Smooth muscle cell (in vitro differentiated cells): Measurements from ENCODE around the gene INSRR. TPM values are rescaled to one million over a fixed set of nuclear protein-coding genes. Genes with fewer than 3 reads are reported as not detected.

ENCODE experiments used
- DNase-seq: peaks from one replicate; lab custom pipeline; 2025; ENCODE audit not compliant: unreplicated experiment; lab: John Stamatoyannopoulos, UW
- H2AFZ ChIP-seq: fragments of 200-600 bp; sonication (generic); 2 replicates; pipeline ENCODE4 v1.6.0; 2016; ENCODE audit warnings: antibody characterized with exemption, low read depth, mild to moderate bottlenecking
- H3F3A ChIP-seq: fragments of 200-600 bp; sonication (generic); 2 replicates; pipeline ENCODE4 v1.6.0; 2017; ENCODE audit warnings: antibody characterized with exemption, low read depth
- H3K27ac ChIP-seq: fragments of 200-600 bp; sonication (generic); 2 replicates; pipeline ENCODE4 v1.5.1; 2016; ENCODE audit warnings: low read depth, mild to moderate bottlenecking
- H3K27me3 ChIP-seq: fragments of 200-600 bp; sonication (generic); 2 replicates; pipeline ENCODE4 v1.6.1; 2016; ENCODE audit warnings: low read depth, mild to moderate bottlenecking
- H3K36me3 ChIP-seq: fragments of 200-600 bp; sonication (generic); 2 replicates; pipeline ENCODE4 v1.5.1; 2016; ENCODE audit warnings: low read depth
- H3K4me1 ChIP-seq: fragments of 200-600 bp; sonication (generic); 2 replicates; pipeline ENCODE4 v1.5.1; 2016; ENCODE audit warnings: low read depth
- H3K4me2 ChIP-seq: fragments of 200-600 bp; sonication (generic); 2 replicates; pipeline ENCODE4 v1.6.0; 2016; ENCODE audit warnings: mild to moderate bottlenecking
- H3K4me3 ChIP-seq: fragments of 200-600 bp; sonication (generic); 2 replicates; pipeline ENCODE4 v1.5.1; 2016; ENCODE audit warnings: mild to moderate bottlenecking
- H3K79me2 ChIP-seq: fragments of 200-600 bp; sonication (generic); 2 replicates; pipeline ENCODE4 v1.6.0; 2016; ENCODE audit warnings: low read depth, mild to moderate bottlenecking
- H3K9ac ChIP-seq: fragments of 200-600 bp; sonication (generic); 2 replicates; pipeline ENCODE4 v1.6.0; 2016; ENCODE audit warnings: low read depth
- H3K9me3 ChIP-seq: fragments of 200-600 bp; sonication (generic); replicated peaks from 2 replicates; pipeline ENCODE4 v1.5.1; 2016; ENCODE audit warnings: low read depth
- H4K20me1 ChIP-seq: fragments of 200-600 bp; sonication (generic); 2 replicates; pipeline ENCODE4 v1.6.0; 2016; ENCODE audit warnings: low read depth
- WGBS: methylation state at CpG from one replicate; pipeline ENCODE4 v1.1.7; 2016; ENCODE audit warnings: low lambda C conversion rate; 5-methylcytosine and 5-hydroxymethylcytosine counted together
- polyA plus RNA-seq: library from polyadenylated mRNA; unstranded; fragments of >200 nt; fragmentation: Nextera tagmentation; extraction: Ambion mirVana; gene quantifications from 2 replicates; pipeline ENCODE4 v1.2.1, GENCODE V29; 2016
- total RNA-seq: library from RNA; depleted of rRNA; stranded (reverse); fragments of >200 nt; gene quantifications from 2 replicates; pipeline ENCODE4 v1.2.3, GENCODE V29; 2014
- TF ChIP-seq, protein P1 (sequence below): fragments of 200-600 bp; sonication (generic); IDR thresholded peaks from 2 replicates; pipeline ENCODE4 v1.5.1; 2017; ENCODE audit warnings: borderline replicate concordance, mild to moderate bottlenecking, antibody characterized with exemption; ENCODE audit not compliant: insufficient read depth, poor library complexity, severe bottlenecking

The INSRR gene
- total and polyA plus RNA-seq, 2 experiments from 2014 or later, result 0.36 to 0.45 TPM

DNA sequence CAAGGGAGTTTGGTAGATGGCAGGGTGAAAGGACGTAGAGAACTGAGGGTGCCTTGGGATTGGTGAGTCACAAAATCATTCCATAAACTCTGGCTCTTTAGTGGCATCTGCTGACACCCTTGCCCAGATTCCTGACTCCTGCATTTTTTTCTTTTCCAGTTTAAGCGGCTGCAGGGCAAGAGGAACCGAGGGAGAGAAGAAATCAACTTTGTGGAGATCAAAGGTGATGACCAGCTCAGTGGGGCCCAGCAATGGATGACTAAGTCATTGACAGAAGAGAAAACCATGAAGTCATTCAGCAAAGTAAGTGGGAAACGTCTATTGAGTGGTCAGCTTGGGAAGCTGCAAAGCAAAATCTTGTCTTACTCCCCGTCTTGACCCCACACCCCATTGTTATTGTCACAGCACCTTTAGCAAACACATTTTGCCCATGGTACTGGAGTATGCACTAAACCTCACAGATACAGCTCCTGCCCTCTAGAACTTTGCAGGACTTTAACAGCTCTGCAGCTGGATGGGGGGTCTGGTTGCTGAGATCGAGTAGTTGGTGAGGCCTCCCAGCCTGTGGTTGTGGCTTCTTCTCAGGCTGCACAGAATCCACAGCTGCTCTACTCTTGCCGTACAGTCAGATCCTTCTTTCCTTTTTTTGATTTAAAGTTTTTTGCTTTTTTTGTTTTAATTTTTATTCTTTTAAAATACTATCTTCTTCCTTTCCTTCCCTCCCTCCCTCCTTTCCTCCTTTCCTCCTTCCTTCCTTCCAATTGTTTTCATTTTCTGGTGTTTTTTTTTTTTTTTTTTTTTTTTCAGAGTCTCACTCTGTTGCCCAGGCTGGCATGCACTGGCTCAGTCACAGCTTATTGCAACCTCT lies 64.2 kb downstream of the INSRR start:
- Histone ChIP-seq H3K36me3 (peaks cover 6% of the 10 kb centered on the region), H3K4me1 (no peaks in the 10 kb centered on the region), H3K9me3 (no peaks in the 10 kb centered on the region), H3F3A (peaks cover 60% of the 10 kb centered on the region), H3K27ac (no peak overlapping the region), H2AFZ (no peak overlapping the region), H3K4me2 (no peak overlapping the region), H3K9ac (no peak overlapping the region), H3K27me3 (no peaks in the 10 kb centered on the region), H3K79me2 (peaks cover 12% of the 10 kb centered on the region), H3K4me3 (no peak overlapping the region), H4K20me1 (peaks cover 98% of the 10 kb centered on the region)
- 48% methylated on average over 7 of the region's 7 CpGs for WGBS
- DNase-seq, result no peak
- TF ChIP-seq, protein P1, sequence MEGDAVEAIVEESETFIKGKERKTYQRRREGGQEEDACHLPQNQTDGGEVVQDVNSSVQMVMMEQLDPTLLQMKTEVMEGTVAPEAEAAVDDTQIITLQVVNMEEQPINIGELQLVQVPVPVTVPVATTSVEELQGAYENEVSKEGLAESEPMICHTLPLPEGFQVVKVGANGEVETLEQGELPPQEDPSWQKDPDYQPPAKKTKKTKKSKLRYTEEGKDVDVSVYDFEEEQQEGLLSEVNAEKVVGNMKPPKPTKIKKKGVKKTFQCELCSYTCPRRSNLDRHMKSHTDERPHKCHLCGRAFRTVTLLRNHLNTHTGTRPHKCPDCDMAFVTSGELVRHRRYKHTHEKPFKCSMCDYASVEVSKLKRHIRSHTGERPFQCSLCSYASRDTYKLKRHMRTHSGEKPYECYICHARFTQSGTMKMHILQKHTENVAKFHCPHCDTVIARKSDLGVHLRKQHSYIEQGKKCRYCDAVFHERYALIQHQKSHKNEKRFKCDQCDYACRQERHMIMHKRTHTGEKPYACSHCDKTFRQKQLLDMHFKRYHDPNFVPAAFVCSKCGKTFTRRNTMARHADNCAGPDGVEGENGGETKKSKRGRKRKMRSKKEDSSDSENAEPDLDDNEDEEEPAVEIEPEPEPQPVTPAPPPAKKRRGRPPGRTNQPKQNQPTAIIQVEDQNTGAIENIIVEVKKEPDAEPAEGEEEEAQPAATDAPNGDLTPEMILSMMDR, result no peak

Other genes with a start within 250 kb of the INSRR start
- not detected in 2 replicates for gene HAPLN2, start 239.7 kb downstream of the INSRR start, total RNA-seq
- 1.00 TPM in 1 of 2 replicates, not detected in the other for gene HAPLN2, start 239.7 kb downstream of the INSRR start, polyA plus RNA-seq
- gene BCAN, start 217.0 kb downstream of the INSRR start, total RNA-seq, result not detected in 2 replicates
- gene BCAN, start 217.0 kb downstream of the INSRR start, polyA plus RNA-seq, result 0.79 TPM in 1 of 2 replicates, not detected in the other
- gene NES, start 181.7 kb downstream of the INSRR start, total RNA-seq, result 27.1 and 28.5 TPM in 2 replicates
- gene NES, start 181.7 kb downstream of the INSRR start, polyA plus RNA-seq, result 11.3 and 23.3 TPM in 2 replicates
- gene CRABP2, start 153.5 kb downstream of the INSRR start, total RNA-seq, result 69.4 and 86.6 TPM in 2 replicates
- 145 and 277 TPM in 2 replicates for gene CRABP2, start 153.5 kb downstream of the INSRR start, polyA plus RNA-seq
- gene METTL25B, start 130.6 kb downstream of the INSRR start, total RNA-seq, result 5.4 and 11.0 TPM in 2 replicates
- 17.5 and 21.7 TPM in 2 replicates for gene METTL25B, start 130.6 kb downstream of the INSRR start, polyA plus RNA-seq
- gene ISG20L2, start 130.4 kb downstream of the INSRR start, total RNA-seq, result 13.8 and 20.3 TPM in 2 replicates
- 17.4 and 19.2 TPM in 2 replicates for gene ISG20L2, start 130.4 kb downstream of the INSRR start, polyA plus RNA-seq
- 16.5 and 29.3 TPM in 2 replicates for gene MRPL24, start 118.0 kb downstream of the INSRR start, total RNA-seq
- gene MRPL24, start 118.0 kb downstream of the INSRR start, polyA plus RNA-seq, result 68.6 and 79.6 TPM in 2 replicates
- 88.4 and 97.2 TPM in 2 replicates for gene HDGF, start 107.4 kb downstream of the INSRR start, total RNA-seq
- 109 and 134 TPM in 2 replicates for gene HDGF, start 107.4 kb downstream of the INSRR start, polyA plus RNA-seq
- gene PRCC, start 91.6 kb downstream of the INSRR start, total RNA-seq, result 31.0 and 37.7 TPM in 2 replicates
- gene PRCC, start 91.6 kb downstream of the INSRR start, polyA plus RNA-seq, result 68.1 and 68.7 TPM in 2 replicates
- gene SH2D2A, start 42.3 kb downstream of the INSRR start, total RNA-seq, result 10.2 and 14.4 TPM in 2 replicates
- 36.9 and 38.2 TPM in 2 replicates for gene SH2D2A, start 42.3 kb downstream of the INSRR start, polyA plus RNA-seq
- gene NTRK1, start 1.7 kb upstream of the INSRR start, total RNA-seq, result 0.85 and 1.2 TPM in 2 replicates
- 3.6 and 5.3 TPM in 2 replicates for gene NTRK1, start 1.7 kb upstream of the INSRR start, polyA plus RNA-seq
- gene PEAR1, start 34.6 kb upstream of the INSRR start, total RNA-seq, result 2.3 and 2.7 TPM in 2 replicates
- gene PEAR1, start 34.6 kb upstream of the INSRR start, polyA plus RNA-seq, result 3.7 and 4.4 TPM in 2 replicates
- gene LRRC71, start 61.5 kb upstream of the INSRR start, total RNA-seq, result not detected in 2 replicates
- 0.33 TPM in 1 of 2 replicates, not detected in the other for gene LRRC71, start 61.5 kb upstream of the INSRR start, polyA plus RNA-seq
- gene ARHGEF11, start 186.6 kb upstream of the INSRR start, total RNA-seq, result 15.1 and 22.4 TPM in 2 replicates
- gene ARHGEF11, start 186.6 kb upstream of the INSRR start, polyA plus RNA-seq, result 18.1 and 20.1 TPM in 2 replicates
- 0.31 TPM in 1 of 2 replicates, not detected in the other for gene ETV3L, start 240.7 kb upstream of the INSRR start, total RNA-seq
- 0.15 TPM in 1 of 2 replicates, not detected in the other for gene ETV3L, start 240.7 kb upstream of the INSRR start, polyA plus RNA-seq